HepG2 (cell line): ENCODE data around the gene ENO4. TPM values are rescaled to one million over a fixed set of nuclear protein-coding genes. Genes with fewer than 3 reads are reported as not detected.

ENCODE experiments used
- ATAC-seq: fragments of 200-7000 bp; cut with Tn5 transposase; 3 replicates; pipeline ENCODE4 v1.9.1; 2020; ENCODE audit warnings: mild to moderate bottlenecking, moderate library complexity
- BruUV-seq: library from RNA; stranded (reverse); fragments of 400-500 nt; replicated peaks from 2 replicates; lab custom pipeline; 2021; lab: Mats Ljungman, UMichigan
- CTCF ChIA-PET: fragments of 300-600 bp; formaldehyde crosslinking; extraction: SDS; loops from one replicate; lab custom pipeline; 2021; ENCODE audit warnings: low total read pairs, inconsistent platforms, low intra/inter-chr PET ratio; lab: Yijun Ruan, JAX
- POLR2A ChIA-PET: fragments of 350-600 bp; sonication (Branson Sonifier 250); formaldehyde crosslinking; loops from one replicate; lab custom pipeline; 2020; ENCODE audit warnings: antibody characterized with exemption, inconsistent platforms; lab: Yijun Ruan, JAX
- DNase-seq: peaks from one replicate; pipeline ENCODE4 v3.0.0-alpha.2; 2015; ENCODE audit warnings: low spot score
- FAIRE-seq: peaks from 3 replicates; lab custom pipeline; 2011; peaks lifted over from hg19 to GRCh38; lab: Jason Lieb, UNC
- H2AFZ ChIP-seq: one replicate; pipeline ENCODE4 v1.6.1; 2011; ENCODE audit warnings: low read length, inconsistent platforms
- H3K27ac ChIP-seq: fragments of 300-600 bp; 3 replicates; pipeline ENCODE4 v1.8.0; 2011; ENCODE audit warnings: mixed run types, mild to moderate bottlenecking, mixed read lengths, low read length, inconsistent platforms; ENCODE audit not compliant: insufficient read depth; ENCODE audit errors: extremely low read length
- H3K27me3 ChIP-seq, 2 experiments: fragments of 200-600 bp in 1 of 2; 2 replicates in 1 of 2; 3 replicates in 1 of 2; pipeline versions ENCODE4 v1.6.0 to v1.8.0; 2011; ENCODE audit warnings: low read length in 2 of 2, mild to moderate bottlenecking in 2 of 2, moderate library complexity in 2 of 2, inconsistent platforms in 1 of 2; ENCODE audit not compliant: insufficient read depth in 2 of 2, control insufficient read depth in 1 of 2
- H3K36me3 ChIP-seq, 2 experiments: fragments of 200-600 bp in 1 of 2; replicated peaks in 1 of 2; 2 replicates in 1 of 2; 3 replicates in 1 of 2; pipeline versions ENCODE4 v1.5.1 to v1.8.0; 2011; ENCODE audit warnings: low read length in 2 of 2, inconsistent platforms in 1 of 2; ENCODE audit not compliant: insufficient read depth in 2 of 2, control insufficient read depth in 1 of 2
- H3K4me1 ChIP-seq: 2 replicates; pipeline ENCODE4 v1.5.1; 2012; ENCODE audit warnings: low read length, inconsistent platforms; ENCODE audit not compliant: insufficient read depth
- H3K4me2 ChIP-seq: 2 replicates; pipeline ENCODE4 v1.6.0; 2011; ENCODE audit warnings: low read depth, low read length, inconsistent platforms
- H3K4me3 ChIP-seq, 3 experiments: fragments of 200-600 bp in 1 of 3; sonication (generic), shearing (Covaris generic) in 1 of 3; replicated peaks in 1 of 3; 2 replicates each; pipeline ENCODE4 v1.5.1; 2011 to 2016; ENCODE audit warnings: low read length in 3 of 3, inconsistent platforms in 2 of 3, low read depth in 2 of 3, mild to moderate bottlenecking in 2 of 3, control low read depth in 1 of 3, mixed read lengths in 1 of 3; ENCODE audit not compliant: insufficient read depth in 1 of 3
- H3K79me2 ChIP-seq: one replicate; pipeline ENCODE4 v1.6.1; 2011; ENCODE audit warnings: low read length, inconsistent platforms; ENCODE audit not compliant: insufficient read depth
- H3K9ac ChIP-seq: 2 replicates; pipeline ENCODE4 v1.6.0; 2011; ENCODE audit warnings: mild to moderate bottlenecking, low read depth, low read length, inconsistent platforms; ENCODE audit not compliant: insufficient read depth
- H3K9me3 ChIP-seq: 2 replicates; pipeline ENCODE4 v1.5.1; 2012; ENCODE audit warnings: mild to moderate bottlenecking, low read length
- H4K20me1 ChIP-seq: 2 replicates; pipeline ENCODE4 v1.6.0; 2011; ENCODE audit warnings: inconsistent platforms, mild to moderate bottlenecking, low read length, moderate library complexity; ENCODE audit not compliant: insufficient read depth
- BRCA1 ChIP-seq: sonication (generic); formaldehyde crosslinking; IDR thresholded peaks from 2 replicates; pipeline ENCODE4 v1.4.0; 2020; ENCODE audit warnings: missing genetic modification reagents
- FUBP1 ChIP-seq: sonication (generic); formaldehyde crosslinking; IDR thresholded peaks from 2 replicates; pipeline ENCODE4 v1.5.1; 2020; ENCODE audit warnings: missing genetic modification reagents, mild to moderate bottlenecking, borderline replicate concordance
- HOXA9 ChIP-seq: sonication (generic); formaldehyde crosslinking; IDR thresholded peaks from 2 replicates; pipeline ENCODE4 v1.8.1; 2022; ENCODE audit warnings: missing genetic modification reagents, mild to moderate bottlenecking, moderate library complexity, borderline replicate concordance
- JUN ChIP-seq: sonication (generic); formaldehyde crosslinking; IDR thresholded peaks from 2 replicates; pipeline ENCODE4 v1.4.0; 2020; ENCODE audit warnings: mild to moderate bottlenecking, missing genetic modification reagents
- KLF15 ChIP-seq: sonication (generic); formaldehyde crosslinking; IDR thresholded peaks from 2 replicates; pipeline ENCODE4 v1.8.1; 2023; ENCODE audit warnings: borderline replicate concordance, mild to moderate bottlenecking, inconsistent platforms, missing genetic modification reagents, mixed read lengths
- ONECUT2 ChIP-seq: sonication (generic); formaldehyde crosslinking; IDR thresholded peaks from 2 replicates; pipeline ENCODE4 v1.4.0; 2020; ENCODE audit warnings: missing genetic modification reagents
- SP5 ChIP-seq: IDR thresholded peaks from 2 replicates; pipeline ENCODE4 v1.6.1; 2016; ENCODE audit warnings: low read depth, borderline replicate concordance
- ZBTB21 ChIP-seq: sonication (generic); formaldehyde crosslinking; IDR thresholded peaks from 2 replicates; pipeline ENCODE4 v1.4.0; 2020; ENCODE audit warnings: missing genetic modification reagents
- ZNF280B ChIP-seq: sonication (generic); formaldehyde crosslinking; IDR thresholded peaks from 2 replicates; pipeline ENCODE4 v1.5.0; 2020; ENCODE audit warnings: missing genetic modification reagents, mild to moderate bottlenecking, borderline replicate concordance
- ZNF468 ChIP-seq: sonication (generic); formaldehyde crosslinking; IDR thresholded peaks from 2 replicates; pipeline ENCODE4 v1.8.0; 2022; ENCODE audit warnings: mild to moderate bottlenecking, moderate library complexity, missing genetic modification reagents
- ZNF740 ChIP-seq: sonication (generic); formaldehyde crosslinking; IDR thresholded peaks from 2 replicates; pipeline ENCODE4 v1.4.0; 2020; ENCODE audit warnings: missing genetic modification reagents
- WGBS: methylation state at CpG from one replicate; pipeline ENCODE4 v1.1.6; 2017; ENCODE audit warnings: low lambda C conversion rate; 5-methylcytosine and 5-hydroxymethylcytosine counted together
- in situ Hi-C: cut with HindIII; loops from 2 replicates; pipeline ENCODE4 v1.10.0; 2017; ENCODE audit warnings: low pct_unique_long_range_greater_than_20kb; ENCODE audit not compliant: extremely low pct_ligation_motif_present
- intact Hi-C: fragments of 100-400 bp; cut with micrococcal nuclease; formaldehyde crosslinking; loops from one replicate; pipeline ENCODE4 v1.10.0; 2022; ENCODE audit not compliant: unreplicated experiment
- polyA plus RNA-seq, 8 experiments: library from polyadenylated mRNA; depleted of rRNA in 3 of 8; stranded (reverse) in 7 of 8; unstranded in 1 of 8; fragments of >200 nt; fragmentation: Illumina TruSeq in 4 of 8; extraction: Trizol in 4 of 8; gene quantifications; 2 replicates each; pipeline versions ENCODE4 v1.2.1 to v1.2.3, GENCODE V29; 2011 to 2016; ENCODE audit warnings: low read depth in 4 of 8, missing spikeins in 1 of 8, mixed read lengths in 1 of 8; ENCODE audit not compliant: insufficient read depth in 1 of 8
- total RNA-seq, 5 experiments: library from RNA; depleted of rRNA; stranded (reverse); fragments of >200 nt; fragmentation: Illumina TruSeq; extraction: Trizol; gene quantifications; 2 replicates each; pipeline ENCODE4 v1.2.3, GENCODE V29; 2016; ENCODE audit warnings: low read depth in 1 of 5
- TF ChIP-seq, protein P1 (sequence below): sonication (generic); formaldehyde crosslinking; IDR thresholded peaks from 2 replicates; pipeline ENCODE4 v1.4.0; 2020; ENCODE audit warnings: mild to moderate bottlenecking, missing genetic modification reagents

ENO4 gene
- total and polyA plus RNA-seq, 2 of the 13 experiments (the other 11 are each of a cell fraction or from before 2014, with no cell fraction given): not detected

- no peak for TF ChIP-seq ZNF280B (CRISPR knock-in tag)
Observed at GRCh38 chr10:116913695-116914094, 64.4 kb downstream of the ENO4 start (continued).

GRCh38 chr10:116915340-116915739, 66.0 kb downstream of the ENO4 start:
- H3K4me2 ChIP-seq: no peak overlapping the region
- ChIA-PET POLR2A (no interaction called here), CTCF (no interaction called here)
- no peaks in the 10 kb centered on the region for H3K79me2 ChIP-seq
- no peak overlapping the region for H3K9ac ChIP-seq
- H2AFZ ChIP-seq: no peak overlapping the region
- intact Hi-C loops: no loop called here
- H3K4me1 ChIP-seq: no peaks in the 10 kb centered on the region
- ATAC-seq: no peak
- peaks cover 14 to 44% of the 10 kb centered on the region in 2 experiments for H3K36me3 ChIP-seq
- DNase-seq: no peak
- no peak overlapping the region for H3K4me3 ChIP-seq
- TF ChIP-seq BRCA1 (CRISPR knock-in tag) (no peak), ONECUT2 (CRISPR knock-in tag) (no peak)
- TF ChIP-seq, all 625 proteins: peak for 0
- 96% methylated on average over 2 of the region's 2 CpGs for WGBS
- H3K9me3 ChIP-seq: no peaks in the 10 kb centered on the region
- no peak for FAIRE-seq
- in situ Hi-C loops: no loop called here
- H3K27me3 ChIP-seq: no peaks in the 10 kb centered on the region
- no TSS peak for BruUV-seq
- H4K20me1 ChIP-seq: no peaks in the 10 kb centered on the region
- no peak overlapping the region for H3K27ac ChIP-seq

DNA sequence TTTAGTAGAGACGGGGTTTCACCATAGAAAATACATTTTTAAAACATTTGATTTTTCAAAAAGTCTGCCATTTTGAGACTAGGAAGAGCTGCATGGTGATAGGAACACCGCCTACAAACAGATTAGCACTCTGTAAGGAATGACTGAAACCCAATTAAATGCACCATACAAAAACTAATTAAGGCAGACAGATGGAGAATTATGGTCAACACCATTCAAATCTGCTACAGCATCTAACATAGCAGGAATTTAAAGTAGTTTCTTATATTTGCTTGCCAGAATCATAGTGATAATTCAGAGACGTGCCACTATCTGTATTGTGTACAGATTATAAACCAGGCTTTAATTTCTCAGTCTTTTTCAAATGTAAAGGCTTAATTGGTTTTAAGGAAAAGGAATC, 68.2 kb downstream of the ENO4 start:
- FAIRE-seq (no peak), ATAC-seq (no peak)
- intact Hi-C loops: no loop called here

More for the DNA sequence above, 68.2 kb downstream of the ENO4 start:
- POLR2A ChIA-PET: no interaction called here
- H3K36me3 ChIP-seq: peaks cover 14 to 34% of the 10 kb centered on the region in 2 experiments
- H3K9ac ChIP-seq: no peak overlapping the region
- TF ChIP-seq ZNF468 (CRISPR knock-in tag) (no peak), JUN (CRISPR knock-in tag) (no peak), ZNF740 (CRISPR knock-in tag) (no peak), ZBTB21 (no peak), FUBP1 (CRISPR knock-in tag) (no peak), KLF15 (no peak), SP5 (CRISPR knock-in tag) (no peak), HOXA9 (CRISPR knock-in tag) (no peak)
- TF ChIP-seq, protein P1, sequence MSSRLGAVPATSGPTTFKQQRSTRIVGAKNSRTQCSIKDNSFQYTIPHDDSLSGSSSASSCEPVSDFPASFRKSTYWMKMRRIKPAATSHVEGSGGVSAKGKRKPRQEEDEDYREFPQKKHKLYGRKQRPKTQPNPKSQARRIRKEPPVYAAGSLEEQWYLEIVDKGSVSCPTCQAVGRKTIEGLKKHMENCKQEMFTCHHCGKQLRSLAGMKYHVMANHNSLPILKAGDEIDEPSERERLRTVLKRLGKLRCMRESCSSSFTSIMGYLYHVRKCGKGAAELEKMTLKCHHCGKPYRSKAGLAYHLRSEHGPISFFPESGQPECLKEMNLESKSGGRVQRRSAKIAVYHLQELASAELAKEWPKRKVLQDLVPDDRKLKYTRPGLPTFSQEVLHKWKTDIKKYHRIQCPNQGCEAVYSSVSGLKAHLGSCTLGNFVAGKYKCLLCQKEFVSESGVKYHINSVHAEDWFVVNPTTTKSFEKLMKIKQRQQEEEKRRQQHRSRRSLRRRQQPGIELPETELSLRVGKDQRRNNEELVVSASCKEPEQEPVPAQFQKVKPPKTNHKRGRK (CRISPR knock-in tag): no peak
- no TSS peak for BruUV-seq
- no peak overlapping the region for H3K4me3 ChIP-seq
- DNase-seq: no peak
- H2AFZ ChIP-seq: no peak overlapping the region
- H4K20me1 ChIP-seq: no peaks in the 10 kb centered on the region
- no peaks in the 10 kb centered on the region for H3K9me3 ChIP-seq
- H3K4me2 ChIP-seq: no peak overlapping the region
- H3K27ac ChIP-seq: no peak overlapping the region
- in situ Hi-C loops: no loop called here
- no peaks in the 10 kb centered on the region for H3K79me2 ChIP-seq
- H3K27me3 ChIP-seq: no peaks in the 10 kb centered on the region
- WGBS: 100% methylated on average over 3 of the region's 3 CpGs
- H3K4me1 ChIP-seq: no peaks in the 10 kb centered on the region
- CTCF ChIA-PET: no interaction called here
